HepG2 (cell line): ENCODE data around the gene PLXNA4. TPM values are rescaled to one million over a fixed set of nuclear protein-coding genes. Genes with fewer than 3 reads are reported as not detected.

Experiments
- ATAC-seq: fragments of 200-7000 bp; cut with Tn5 transposase; 3 replicates; pipeline ENCODE4 v1.9.1; 2020; ENCODE audit warnings: mild to moderate bottlenecking, moderate library complexity
- BruUV-seq: library from RNA; stranded (reverse); fragments of 400-500 nt; replicated peaks from 2 replicates; lab custom pipeline; 2021; lab: Mats Ljungman, UMichigan
- CTCF ChIA-PET: fragments of 300-600 bp; formaldehyde crosslinking; extraction: SDS; loops from one replicate; lab custom pipeline; 2021; ENCODE audit warnings: low total read pairs, inconsistent platforms, low intra/inter-chr PET ratio; lab: Yijun Ruan, JAX
- POLR2A ChIA-PET: fragments of 350-600 bp; sonication (Branson Sonifier 250); formaldehyde crosslinking; loops from one replicate; lab custom pipeline; 2020; ENCODE audit warnings: antibody characterized with exemption, inconsistent platforms; lab: Yijun Ruan, JAX
- DNase-seq: peaks from one replicate; pipeline ENCODE4 v3.0.0-alpha.2; 2015; ENCODE audit warnings: low spot score
- FAIRE-seq: peaks from 3 replicates; lab custom pipeline; 2011; peaks lifted over from hg19 to GRCh38; lab: Jason Lieb, UNC
- H2AFZ ChIP-seq: one replicate; pipeline ENCODE4 v1.6.1; 2011; ENCODE audit warnings: low read length, inconsistent platforms
- H3K27ac ChIP-seq: fragments of 300-600 bp; 3 replicates; pipeline ENCODE4 v1.8.0; 2011; ENCODE audit warnings: mixed run types, mild to moderate bottlenecking, mixed read lengths, low read length, inconsistent platforms; ENCODE audit not compliant: insufficient read depth; ENCODE audit errors: extremely low read length
- H3K27me3 ChIP-seq, 2 experiments: fragments of 200-600 bp in 1 of 2; 2 replicates in 1 of 2; 3 replicates in 1 of 2; pipeline versions ENCODE4 v1.6.0 to v1.8.0; 2011; ENCODE audit warnings: low read length in 2 of 2, mild to moderate bottlenecking in 2 of 2, moderate library complexity in 2 of 2, inconsistent platforms in 1 of 2; ENCODE audit not compliant: insufficient read depth in 2 of 2, control insufficient read depth in 1 of 2
- H3K36me3 ChIP-seq, 2 experiments: fragments of 200-600 bp in 1 of 2; replicated peaks in 1 of 2; 2 replicates in 1 of 2; 3 replicates in 1 of 2; pipeline versions ENCODE4 v1.5.1 to v1.8.0; 2011; ENCODE audit warnings: low read length in 2 of 2, inconsistent platforms in 1 of 2; ENCODE audit not compliant: insufficient read depth in 2 of 2, control insufficient read depth in 1 of 2
- H3K4me1 ChIP-seq: 2 replicates; pipeline ENCODE4 v1.5.1; 2012; ENCODE audit warnings: low read length, inconsistent platforms; ENCODE audit not compliant: insufficient read depth
- H3K4me2 ChIP-seq: 2 replicates; pipeline ENCODE4 v1.6.0; 2011; ENCODE audit warnings: low read depth, low read length, inconsistent platforms
- H3K4me3 ChIP-seq, 3 experiments: fragments of 200-600 bp in 1 of 3; sonication (generic), shearing (Covaris generic) in 1 of 3; replicated peaks in 1 of 3; 2 replicates each; pipeline ENCODE4 v1.5.1; 2011 to 2016; ENCODE audit warnings: low read length in 3 of 3, inconsistent platforms in 2 of 3, low read depth in 2 of 3, mild to moderate bottlenecking in 2 of 3, control low read depth in 1 of 3, mixed read lengths in 1 of 3; ENCODE audit not compliant: insufficient read depth in 1 of 3
- H3K79me2 ChIP-seq: one replicate; pipeline ENCODE4 v1.6.1; 2011; ENCODE audit warnings: low read length, inconsistent platforms; ENCODE audit not compliant: insufficient read depth
- H3K9ac ChIP-seq: 2 replicates; pipeline ENCODE4 v1.6.0; 2011; ENCODE audit warnings: mild to moderate bottlenecking, low read depth, low read length, inconsistent platforms; ENCODE audit not compliant: insufficient read depth
- H3K9me3 ChIP-seq: 2 replicates; pipeline ENCODE4 v1.5.1; 2012; ENCODE audit warnings: mild to moderate bottlenecking, low read length
- H4K20me1 ChIP-seq: 2 replicates; pipeline ENCODE4 v1.6.0; 2011; ENCODE audit warnings: inconsistent platforms, mild to moderate bottlenecking, low read length, moderate library complexity; ENCODE audit not compliant: insufficient read depth
- ASH2L ChIP-seq: fragments of 300-600, 200-600 bp; sonication (generic); IDR thresholded peaks from 2 replicates; pipeline ENCODE4 v1.7.0; 2017; ENCODE audit warnings: low read depth, mild to moderate bottlenecking, moderate library complexity, mixed read lengths, low read length; ENCODE audit not compliant: insufficient read length
- ELF1 ChIP-seq: sonication (generic); formaldehyde crosslinking; IDR thresholded peaks from 2 replicates; pipeline ENCODE4 v1.4.0; 2020; ENCODE audit warnings: missing genetic modification reagents
- GLMP ChIP-seq: sonication (generic); formaldehyde crosslinking; IDR thresholded peaks from 2 replicates; pipeline ENCODE4 v1.9.0; 2021; ENCODE audit warnings: missing genetic modification reagents, mild to moderate bottlenecking, borderline replicate concordance
- ISL2 ChIP-seq: sonication (generic); formaldehyde crosslinking; IDR thresholded peaks from 2 replicates; pipeline ENCODE4 v1.5.0; 2020; ENCODE audit warnings: missing genetic modification reagents
- RARG ChIP-seq: sonication (generic); formaldehyde crosslinking; IDR thresholded peaks from 2 replicates; pipeline ENCODE4 v1.4.0; 2020; ENCODE audit warnings: low read depth, mild to moderate bottlenecking, missing genetic modification reagents
- ZHX2 ChIP-seq, 2 experiments: sonication (generic) in 1 of 2; formaldehyde crosslinking in 1 of 2; IDR thresholded peaks; 2 replicates each; pipeline versions ENCODE4 v1.6.1 to v1.9.0; 2014 to 2022; ENCODE audit warnings: antibody characterized with exemption in 1 of 2, borderline replicate concordance in 1 of 2, inconsistent platforms in 1 of 2, low read depth in 1 of 2, missing genetic modification reagents in 1 of 2
- ZNF234 ChIP-seq: sonication (generic); formaldehyde crosslinking; conservative IDR thresholded peaks from 2 replicates; pipeline ENCODE4 v1.5.1; 2020; ENCODE audit warnings: mild to moderate bottlenecking, missing genetic modification reagents
- ZNF367 ChIP-seq: sonication (generic); formaldehyde crosslinking; IDR thresholded peaks from 2 replicates; pipeline ENCODE4 v1.4.0; 2020; ENCODE audit warnings: missing genetic modification reagents, borderline replicate concordance
- ZNF460 ChIP-seq: sonication (generic); formaldehyde crosslinking; IDR thresholded peaks from 2 replicates; pipeline ENCODE4 v1.5.1; 2020; ENCODE audit warnings: missing genetic modification reagents, mild to moderate bottlenecking, borderline replicate concordance
- ZNF576 ChIP-seq: sonication (generic); formaldehyde crosslinking; IDR thresholded peaks from 2 replicates; pipeline ENCODE4 v1.4.0; 2020; ENCODE audit warnings: mild to moderate bottlenecking, missing genetic modification reagents
- WGBS: methylation state at CpG from one replicate; pipeline ENCODE4 v1.1.6; 2017; ENCODE audit warnings: low lambda C conversion rate; 5-methylcytosine and 5-hydroxymethylcytosine counted together
- in situ Hi-C: cut with HindIII; loops from 2 replicates; pipeline ENCODE4 v1.10.0; 2017; ENCODE audit warnings: low pct_unique_long_range_greater_than_20kb; ENCODE audit not compliant: extremely low pct_ligation_motif_present
- intact Hi-C: fragments of 100-400 bp; cut with micrococcal nuclease; formaldehyde crosslinking; loops from one replicate; pipeline ENCODE4 v1.10.0; 2022; ENCODE audit not compliant: unreplicated experiment
- polyA plus RNA-seq, 8 experiments: library from polyadenylated mRNA; depleted of rRNA in 3 of 8; stranded (reverse) in 7 of 8; unstranded in 1 of 8; fragments of >200 nt; fragmentation: Illumina TruSeq in 4 of 8; extraction: Trizol in 4 of 8; gene quantifications; 2 replicates each; pipeline versions ENCODE4 v1.2.1 to v1.2.3, GENCODE V29; 2011 to 2016; ENCODE audit warnings: low read depth in 4 of 8, missing spikeins in 1 of 8, mixed read lengths in 1 of 8; ENCODE audit not compliant: insufficient read depth in 1 of 8
- total RNA-seq, 5 experiments: library from RNA; depleted of rRNA; stranded (reverse); fragments of >200 nt; fragmentation: Illumina TruSeq; extraction: Trizol; gene quantifications; 2 replicates each; pipeline ENCODE4 v1.2.3, GENCODE V29; 2016; ENCODE audit warnings: low read depth in 1 of 5

The PLXNA4 gene
- total and polyA plus RNA-seq, 2 of the 13 experiments (the other 11 are each of a cell fraction or from before 2014, with no cell fraction given), result 0.01 to 0.04 TPM

- FAIRE-seq, result no peak
- Histone ChIP-seq H3K9ac (no peak overlapping the region), H3K9me3 (no peaks in the 10 kb centered on the region), H2AFZ (no peak overlapping the region), H3K4me1 (no peaks in the 10 kb centered on the region), H3K79me2 (no peaks in the 10 kb centered on the region), H3K27ac (no peak overlapping the region), H3K36me3 (no peaks in the 10 kb centered on the region), H3K4me2 (no peak overlapping the region)
- DNase-seq, result no peak
- in situ Hi-C loops, result no loop called here
- POLR2A ChIA-PET, result no interaction called here
- ATAC-seq, result no peak
- CTCF ChIA-PET, result no interaction called here
- WGBS, result 4% methylated on average over 4 of the region's 4 CpGs
- intact Hi-C loops, result no loop called here
- BruUV-seq, result no TSS peak
- TF ChIP-seq ASH2L, result no peak
- TF ChIP-seq, all 625 proteins: peak for 0
- H3K4me3 ChIP-seq, result no peak overlapping the region
- no peaks in the 10 kb centered on the region; the same call in 1 of the 2 replicates for H4K20me1 ChIP-seq
- H3K27me3 ChIP-seq, result peaks cover 3 to 21% of the 10 kb centered on the region in 2 experiments; a peak in 3 of 5 replicates
These were observed 227.9 kb downstream of the PLXNA4 start for GRCh38 chr7:132348341-132348740.

- H3K9ac ChIP-seq, result no peak overlapping the region
- DNase-seq (no peak), ATAC-seq (no peak), FAIRE-seq (no peak)
- no peaks in the 10 kb centered on the region for H3K79me2 ChIP-seq
- no peak overlapping the region for H3K4me3 ChIP-seq
- H3K27ac ChIP-seq, result no peak overlapping the region
- no peak overlapping the region for H2AFZ ChIP-seq
- H4K20me1 ChIP-seq, result no peaks in the 10 kb centered on the region; the same call in 1 of the 2 replicates
- WGBS, result 2% methylated on average over 3 of the region's 3 CpGs
- no peak overlapping the region for H3K4me2 ChIP-seq
- BruUV-seq, result no TSS peak
- ChIA-PET POLR2A (no interaction called here), CTCF (no interaction called here)
- in situ Hi-C loops (no loop called here), intact Hi-C loops (no loop called here)
- H3K9me3 ChIP-seq, result no peaks in the 10 kb centered on the region
- H3K4me1 ChIP-seq, result no peaks in the 10 kb centered on the region
- peaks cover 3 to 21% of the 10 kb centered on the region in 2 experiments; a peak in 3 of 5 replicates for H3K27me3 ChIP-seq
- H3K36me3 ChIP-seq, result no peaks in the 10 kb centered on the region
- TF ChIP-seq ZNF460 (CRISPR knock-in tag), result no peak
- TF ChIP-seq RARG, result no peak
- TF ChIP-seq ZNF576 (CRISPR knock-in tag), result no peak
- no peak for TF ChIP-seq ZNF367
- TF ChIP-seq ZNF234 (CRISPR knock-in tag), result no peak
- TF ChIP-seq ELF1 (CRISPR knock-in tag), result no peak
- TF ChIP-seq ZHX2 (IDR thresholded peaks at IDR 0.05; ENCODE audit: low read depth), result no peak
- TF ChIP-seq ZHX2 (CRISPR knock-in tag; IDR thresholded peaks at IDR 0.05; ENCODE audit: borderline replicate concordance), result no peak
- no peak for TF ChIP-seq ISL2 (CRISPR knock-in tag)
- TF ChIP-seq GLMP, result no peak
These were observed 228.4 kb downstream of the PLXNA4 start for GRCh38 chr7:132347858-132348257.
